CD4-positive, alpha-beta T cell (primary cell): ENCODE results near the gene OR6B3. TPM values are rescaled to one million over a fixed set of nuclear protein-coding genes. Genes with fewer than 3 reads are reported as not detected.

Source experiments
- ATAC-seq: fragments of 200-7000 bp; cut with Tn5 transposase; one replicate; pipeline ENCODE4 v1.10.0; 2022; ENCODE audit warnings: mild to moderate bottlenecking; ENCODE audit not compliant: poor library complexity
- CTCF ChIA-PET: fragments of 350-600 bp; sonication (Branson Sonifier 250); formaldehyde crosslinking; loops from one replicate; lab custom pipeline; 2021; ENCODE audit warnings: antibody characterized with exemption, inconsistent platforms; lab: Charles Lee
- POLR2A ChIA-PET: fragments of 350-600 bp; sonication (Branson Sonifier 250); formaldehyde crosslinking; loops from one replicate; lab custom pipeline; 2021; ENCODE audit warnings: antibody characterized with exemption, inconsistent platforms; lab: Charles Lee
- DNase-seq, 14 experiments: peaks; one replicate each; pipeline ENCODE4 v3.0.0-alpha.2; 2013 to 2020; ENCODE audit warnings: mixed read lengths in 2 of 14
- H3K27ac ChIP-seq, 2 donors: one replicate each; pipeline versions ENCODE4 v1.5.1 to v1.7.0; 2013; ENCODE audit warnings: low read length in 2 of 2, low read depth in 1 of 2, mild to moderate bottlenecking in 1 of 2
- H3K27me3 ChIP-seq, 2 experiments: 1 replicate in 1 of 2; 2 replicates in 1 of 2; pipeline versions ENCODE4 v1.6.1 to v1.7.0; 2013; ENCODE audit warnings: low read length in 2 of 2, control low read depth in 1 of 2, mild to moderate bottlenecking in 1 of 2, moderate library complexity in 1 of 2; ENCODE audit not compliant: insufficient read depth in 2 of 2, control insufficient read depth in 1 of 2
- H3K36me3 ChIP-seq: one replicate; pipeline ENCODE4 v1.6.1; 2013; ENCODE audit warnings: low read length, control low read depth; ENCODE audit not compliant: insufficient read depth
- H3K4me1 ChIP-seq: one replicate; pipeline ENCODE4 v1.6.1; 2013; ENCODE audit warnings: low read length, control low read depth; ENCODE audit not compliant: insufficient read depth
- H3K4me3 ChIP-seq: one replicate; pipeline ENCODE4 v1.5.1; 2013; ENCODE audit warnings: mild to moderate bottlenecking, low read length, moderate library complexity
- H3K9me3 ChIP-seq, 2 experiments: 1 replicate in 1 of 2; 2 replicates in 1 of 2; pipeline versions ENCODE4 v1.6.1 to v1.7.0; 2013; ENCODE audit warnings: low read length in 2 of 2, mild to moderate bottlenecking in 2 of 2, control low read depth in 1 of 2, moderate library complexity in 1 of 2; ENCODE audit not compliant: control insufficient read depth in 1 of 2, insufficient read depth in 1 of 2
- H3K27ac Mint-ChIP-seq: one replicate; pipeline ENCODE4 v1.8.0; 2020; ENCODE audit warnings: mixed read lengths
- H3K27me3 Mint-ChIP-seq: one replicate; pipeline ENCODE4 v1.8.0; 2021; ENCODE audit warnings: mixed read lengths
- H3K36me3 Mint-ChIP-seq: one replicate; pipeline ENCODE4 v1.8.0; 2021; ENCODE audit warnings: low read depth, mixed read lengths
- H3K4me1 Mint-ChIP-seq: one replicate; pipeline ENCODE4 v1.8.0; 2021; ENCODE audit warnings: low read depth, mixed read lengths
- H3K4me3 Mint-ChIP-seq: one replicate; pipeline ENCODE4 v1.8.0; 2020; ENCODE audit warnings: mild to moderate bottlenecking, mixed read lengths
- H3K9me3 Mint-ChIP-seq: one replicate; pipeline ENCODE4 v1.8.0; 2020; ENCODE audit warnings: mixed read lengths
- CTCF ChIP-seq: fragments of 200-600 bp; IDR thresholded peaks from one replicate; pipeline ENCODE4 v1.8.0; 2022; ENCODE audit warnings: antibody characterized with exemption, mild to moderate bottlenecking
- intact Hi-C, 2 experiments: fragments of 100-400 bp; cut with DNase I in 1 of 2; cut with micrococcal nuclease in 1 of 2; formaldehyde crosslinking; loops; one replicate each; pipeline versions ENCODE4 v1.15.1 to v1.9.0; 2023 to 2025; cut with DNase I, micrococcal nuclease
- total RNA-seq, 174 experiments: library from RNA in 2 of 174; stranded (reverse) in 2 of 174; gene quantifications; one replicate each; pipeline ENCODE4 v1.2.3 and lab custom pipeline; 2021 to 2026

The OR6B3 gene
- total RNA-seq, 2 experiments from 2014 or later = not detected

DNA sequence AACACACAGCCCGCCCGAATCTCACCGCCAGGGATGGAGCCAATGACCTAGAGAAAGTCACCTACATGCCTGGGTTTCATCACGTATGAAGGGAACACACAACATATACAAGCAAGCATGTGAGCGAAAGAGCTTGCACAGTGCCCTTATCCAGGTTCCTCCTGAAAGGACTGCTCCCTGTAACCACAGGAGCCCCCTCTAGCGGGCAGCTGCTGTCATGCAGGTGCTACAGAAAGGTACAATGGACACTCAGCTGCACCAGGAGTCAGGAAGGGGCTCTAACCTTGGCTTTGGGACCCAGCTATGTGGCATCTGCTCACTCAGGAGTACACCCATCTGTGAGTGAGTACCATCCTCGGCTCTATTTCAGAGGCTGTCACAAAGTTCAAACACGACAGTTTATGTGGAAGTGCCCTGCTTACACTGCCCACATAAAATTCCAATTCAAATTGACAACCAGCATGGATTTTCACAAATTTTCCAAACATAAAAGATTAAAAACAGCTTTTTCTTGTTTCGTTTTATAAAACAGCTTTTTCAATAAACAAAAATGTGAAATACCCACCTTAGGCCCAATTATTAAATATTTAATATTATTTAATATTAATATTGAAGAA, 31.7 kb downstream of the OR6B3 start:
- H3K27me3 Mint-ChIP-seq = no peaks in the 10 kb centered on the region
- DNase-seq (peak; percentile 26 to 79 (median 58)), ATAC-seq (peak; percentile 40)
- H3K27ac ChIP-seq = no peak overlapping the region
- no peaks in the 10 kb centered on the region for H3K9me3 Mint-ChIP-seq
- H3K36me3 Mint-ChIP-seq = peaks cover 67% of the 10 kb centered on the region
- intact Hi-C loops = loop anchor here in 1 of 2 experiments (10.0 kb wide), 1 partner anchor 413 kb away; the partner anchor contains the start of gene GPC1
- peaks cover 21% of the 10 kb centered on the region for H3K4me1 ChIP-seq
- H3K4me3 ChIP-seq = no peak overlapping the region
- ChIA-PET POLR2A (no interaction called here), CTCF (interaction anchor here (0.8 to 1.2 kb wide), 5 partner anchors 13 to 122 kb away, joined by 3 to 6 read pairs (median 3); no protein-coding TSS in a partner anchor)
- peaks cover 41% of the 10 kb centered on the region for H3K36me3 ChIP-seq
- peak overlapping the region; percentile 54 for H3K4me3 Mint-ChIP-seq
- peaks cover 44% of the 10 kb centered on the region for H3K4me1 Mint-ChIP-seq
- peak; percentile 61 for TF ChIP-seq CTCF
- H3K27me3 ChIP-seq = no peaks in the 10 kb centered on the region
- no peaks in the 10 kb centered on the region for H3K9me3 ChIP-seq
- peak overlapping the region; percentile 30 for H3K27ac Mint-ChIP-seq

GRCh38 chr2:240018071-240018750, 35.1 kb downstream of the OR6B3 start:
- H3K4me1 Mint-ChIP-seq = peaks cover 28% of the 10 kb centered on the region
- no peaks in the 10 kb centered on the region for H3K27me3 Mint-ChIP-seq
- ATAC-seq = no peak
- ChIA-PET POLR2A (no interaction called here), CTCF (no interaction called here)
- intact Hi-C loops = no loop called here
- H3K36me3 ChIP-seq = peaks cover 72% of the 10 kb centered on the region
- H3K27ac Mint-ChIP-seq = no peak overlapping the region
- H3K27me3 ChIP-seq = no peaks in the 10 kb centered on the region
- H3K4me3 ChIP-seq = no peak overlapping the region
- H3K9me3 ChIP-seq = no peaks in the 10 kb centered on the region
- H3K4me3 Mint-ChIP-seq = no peak overlapping the region
- peaks cover 81% of the 10 kb centered on the region for H3K36me3 Mint-ChIP-seq
- no peaks in the 10 kb centered on the region for H3K9me3 Mint-ChIP-seq
- DNase-seq = no peak
- H3K27ac ChIP-seq = no peak overlapping the region
- H3K4me1 ChIP-seq = peaks cover 7% of the 10 kb centered on the region
- TF ChIP-seq CTCF = no peak

GRCh38 chr2:240014327-240014726, 39.0 kb downstream of the OR6B3 start:
- peaks cover 95% of the 10 kb centered on the region for H3K36me3 Mint-ChIP-seq
- no peak for TF ChIP-seq CTCF
- POLR2A ChIA-PET = no interaction called here

More at GRCh38 chr2:240014327-240014726, 39.0 kb downstream of the OR6B3 start:
- Mint-ChIP-seq H3K4me1 (no peaks in the 10 kb centered on the region), H3K27me3 (no peaks in the 10 kb centered on the region), H3K4me3 (no peak overlapping the region), H3K27ac (no peak overlapping the region), H3K9me3 (no peaks in the 10 kb centered on the region)
- H3K4me3 ChIP-seq = no peak overlapping the region
- peaks cover 86% of the 10 kb centered on the region for H3K36me3 ChIP-seq
- no peaks in the 10 kb centered on the region for H3K9me3 ChIP-seq
- no peak overlapping the region for H3K27ac ChIP-seq
- H3K4me1 ChIP-seq = no peaks in the 10 kb centered on the region
- intact Hi-C loops = no loop called here
- DNase-seq = no peak
- no peaks in the 10 kb centered on the region for H3K27me3 ChIP-seq
- no peak for ATAC-seq
- CTCF ChIA-PET = no interaction called here
